ENCODE measurements around the gene SRPRB. TPM values are rescaled to one million over a fixed set of nuclear protein-coding genes. Genes with fewer than 3 reads are reported as not detected.
A peak's percentile ranks its signal among the peaks of the same experiment; 100 is the strongest.

The SRPRB gene
- total RNA-seq, 2 donors from 2014 or later: 32.8 to 37.7 TPM

DNA sequence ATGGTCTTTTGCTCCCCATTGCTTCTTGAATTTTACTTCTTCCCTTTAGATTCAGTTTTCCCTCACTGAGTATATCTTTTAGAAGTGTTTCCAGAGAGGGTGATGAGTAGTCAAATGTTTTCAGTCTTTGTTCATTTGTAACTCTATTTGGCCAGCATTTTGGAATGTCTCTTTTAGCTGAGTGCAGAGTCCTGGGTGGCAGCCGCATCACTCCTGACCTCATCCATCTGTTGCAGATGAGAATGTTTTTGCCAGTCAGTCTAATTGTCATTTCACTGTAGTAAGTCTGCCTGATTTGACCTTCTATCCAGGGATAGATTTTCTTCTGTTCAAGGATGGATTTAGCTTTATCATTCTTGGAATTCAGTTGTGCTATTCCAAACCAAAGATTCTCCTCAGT, 7.3 kb downstream of the SRPRB start:
- no peaks in the 10 kb centered on the region for H3K4me1 ChIP-seq (ENCODE audit: control insufficient read depth in 1 of 2, low read depth in 2 of 2)
- H3K36me3 ChIP-seq: peaks cover 17% of the 10 kb centered on the region
- H3K27me3 ChIP-seq (replicated peaks; ENCODE audit: insufficient read depth): no peaks in the 10 kb centered on the region
- no peaks in the 10 kb centered on the region for H3K9me3 ChIP-seq
- TF ChIP-seq CTCF (IDR thresholded peaks at IDR 0.05): no peak
- no peak overlapping the region for H3K4me3 ChIP-seq
- ATAC-seq (ENCODE audit: insufficient number of reproducible peaks, low FRiP score, low read depth): no peak
- no peak overlapping the region for H3K27ac ChIP-seq
- DNase-seq (ENCODE audit: low spot score): no peak

DNA sequence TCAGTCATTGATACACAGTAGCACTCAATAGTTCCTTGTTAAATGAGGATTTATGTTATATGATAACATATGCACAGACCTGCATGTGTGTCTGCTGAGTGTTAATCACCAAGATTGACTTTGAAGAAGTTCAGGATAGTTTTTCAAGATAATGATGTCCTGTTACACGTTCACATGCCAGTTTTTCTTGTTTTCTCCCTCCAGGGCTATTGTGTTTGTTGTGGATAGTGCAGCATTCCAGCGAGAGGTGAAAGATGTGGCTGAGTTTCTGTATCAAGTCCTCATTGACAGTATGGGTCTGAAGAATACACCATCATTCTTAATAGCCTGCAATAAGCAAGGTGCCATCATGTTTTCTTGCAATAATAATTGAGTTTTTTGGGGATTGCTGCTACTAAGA, 9.8 kb downstream of the SRPRB start:
- no peaks in the 10 kb centered on the region for H3K9me3 ChIP-seq
- H3K4me3 ChIP-seq: no peak overlapping the region
- no peaks in the 10 kb centered on the region for H3K4me1 ChIP-seq (ENCODE audit: control insufficient read depth in 1 of 2, low read depth in 2 of 2)
- no peak for TF ChIP-seq CTCF (IDR thresholded peaks at IDR 0.05)
- DNase-seq (ENCODE audit: low spot score) (no peak), ATAC-seq (ENCODE audit: insufficient number of reproducible peaks, low FRiP score, low read depth) (no peak)
- H3K27me3 ChIP-seq (replicated peaks; ENCODE audit: insufficient read depth): no peaks in the 10 kb centered on the region
- H3K36me3 ChIP-seq: peaks cover 22% of the 10 kb centered on the region
- H3K27ac ChIP-seq: no peak overlapping the region

DNA sequence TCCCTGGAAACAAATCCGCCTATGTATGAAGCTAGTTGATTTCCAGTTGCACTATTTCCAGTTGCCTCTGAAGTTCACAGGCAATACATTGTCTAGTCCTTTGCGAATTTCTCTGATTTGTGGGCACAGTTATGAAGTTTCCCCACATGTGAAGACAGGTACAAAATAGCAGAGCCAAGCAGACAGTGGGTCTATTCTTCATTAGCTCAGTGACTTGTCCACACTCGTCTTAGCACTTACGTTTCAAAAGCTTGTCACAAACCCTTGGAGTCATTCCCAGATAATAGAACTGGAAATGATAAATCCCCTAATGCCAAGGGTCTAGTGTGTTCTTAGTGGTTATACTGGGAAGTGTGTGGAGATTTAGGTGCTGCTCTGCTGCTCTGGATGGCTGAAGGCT, 14.5 kb downstream of the SRPRB start:
- H3K4me3 ChIP-seq: no peak overlapping the region
- no peaks in the 10 kb centered on the region for H3K4me1 ChIP-seq (ENCODE audit: control insufficient read depth in 1 of 2, low read depth in 2 of 2)
- no peak for ATAC-seq (ENCODE audit: insufficient number of reproducible peaks, low FRiP score, low read depth)
- H3K27ac ChIP-seq: no peak overlapping the region
- H3K9me3 ChIP-seq: no peaks in the 10 kb centered on the region
- H3K36me3 ChIP-seq: peaks cover 26% of the 10 kb centered on the region
- no peak for DNase-seq (ENCODE audit: low spot score)
- no peak for TF ChIP-seq CTCF (IDR thresholded peaks at IDR 0.05)
- H3K27me3 ChIP-seq (replicated peaks; ENCODE audit: insufficient read depth): no peaks in the 10 kb centered on the region

DNA sequence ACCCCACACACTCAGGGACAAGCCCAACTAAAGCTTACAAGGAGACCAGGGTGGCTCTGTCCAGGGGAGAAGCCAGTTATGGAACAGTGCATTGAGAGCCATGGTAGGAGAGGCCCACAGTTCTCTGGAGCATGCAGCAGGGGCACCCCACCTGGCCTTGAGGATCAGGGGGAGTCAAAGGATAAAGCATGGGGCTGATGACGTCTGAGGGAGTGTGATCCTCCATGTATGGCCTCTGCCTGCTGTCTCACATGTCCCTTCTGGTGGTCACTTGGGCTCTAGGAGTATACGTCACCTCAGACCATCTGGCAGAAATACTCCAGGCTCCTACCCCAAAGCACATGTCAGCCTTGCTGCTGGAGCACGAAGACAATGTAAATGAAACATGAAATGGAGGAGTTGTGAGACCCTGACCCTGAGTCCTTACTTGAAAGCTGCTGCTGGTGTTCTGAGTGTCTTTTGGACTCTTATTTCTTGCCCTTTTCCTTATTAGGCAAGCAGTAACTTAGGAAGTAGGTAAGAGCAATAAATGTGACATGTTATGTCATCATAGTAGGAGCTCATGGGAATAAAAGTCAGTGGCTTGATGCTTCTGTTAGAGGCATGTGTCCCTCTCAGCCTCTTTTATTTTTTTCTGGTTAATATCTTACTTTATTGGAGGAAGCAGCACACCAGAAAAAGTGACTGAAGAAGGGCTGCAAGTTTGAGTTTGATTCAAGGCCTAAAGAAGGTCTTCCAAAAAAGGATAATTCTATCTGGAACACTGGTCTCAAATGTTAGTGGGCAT, 15.5 kb downstream of the SRPRB start:
- no peak for TF ChIP-seq CTCF (IDR thresholded peaks at IDR 0.05)
- H3K36me3 ChIP-seq: peaks cover 26% of the 10 kb centered on the region
- no peak for DNase-seq (ENCODE audit: low spot score)
- no peaks in the 10 kb centered on the region for H3K27me3 ChIP-seq (replicated peaks; ENCODE audit: insufficient read depth)
- no peak for ATAC-seq (ENCODE audit: insufficient number of reproducible peaks, low FRiP score, low read depth)
- no peaks in the 10 kb centered on the region for H3K9me3 ChIP-seq
- no peak overlapping the region for H3K27ac ChIP-seq
- no peaks in the 10 kb centered on the region for H3K4me1 ChIP-seq (ENCODE audit: control insufficient read depth in 1 of 2, low read depth in 2 of 2)
- no peak overlapping the region for H3K4me3 ChIP-seq

GRCh38 chr3:133821767-133822638, 16.4 kb downstream of the SRPRB start:
- no peak overlapping the region for H3K27ac ChIP-seq

More at GRCh38 chr3:133821767-133822638, 16.4 kb downstream of the SRPRB start:
- ATAC-seq (ENCODE audit: insufficient number of reproducible peaks, low FRiP score, low read depth): no peak
- H3K9me3 ChIP-seq: no peaks in the 10 kb centered on the region
- H3K4me1 ChIP-seq (ENCODE audit: control insufficient read depth in 1 of 2, low read depth in 2 of 2): no peaks in the 10 kb centered on the region
- H3K4me3 ChIP-seq: no peak overlapping the region
- no peak for TF ChIP-seq CTCF (IDR thresholded peaks at IDR 0.05)
- no peaks in the 10 kb centered on the region for H3K27me3 ChIP-seq (replicated peaks; ENCODE audit: insufficient read depth)
- DNase-seq (ENCODE audit: low spot score): peak; percentile 43
- peaks cover 26% of the 10 kb centered on the region for H3K36me3 ChIP-seq
